ENCODE data around the gene TMIE. TPM values are rescaled to one million over a fixed set of nuclear protein-coding genes. Genes with fewer than 3 reads are reported as not detected.

The TMIE gene
- total and polyA plus RNA-seq, 2 of the 8 experiments (the other 6 are each of a cell fraction or from before 2014, with no cell fraction given), result 0.45 to 0.67 TPM

DNA sequence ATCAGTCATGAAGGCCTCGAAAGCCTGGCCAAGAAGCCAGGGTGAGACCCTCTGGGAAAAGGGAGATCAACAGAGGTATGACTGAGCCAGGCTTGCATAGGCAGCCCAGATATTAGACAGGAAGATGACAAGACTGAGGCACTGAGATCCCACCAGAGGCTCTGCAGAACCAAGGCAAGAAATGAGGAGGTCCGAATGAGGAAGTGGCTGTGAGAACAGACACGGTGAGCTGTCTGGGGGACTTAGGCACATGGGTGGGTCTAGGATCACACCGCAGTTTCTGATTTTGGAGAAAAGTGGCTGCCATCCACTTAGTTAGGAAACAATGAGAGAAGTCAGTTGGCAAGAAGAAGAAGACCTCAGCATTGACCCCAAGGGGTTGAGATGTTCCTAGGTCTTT lies 47.9 kb downstream of the TMIE start (continued):
- TF ChIP-seq KDM4A (IDR thresholded peaks at IDR 0.05; ENCODE audit: low read depth, low read length, severe bottlenecking), result no peak
- TF ChIP-seq YY1 (IDR thresholded peaks at IDR 0.05; ENCODE audit: low read depth, low read length), result no peak
- no peak for TF ChIP-seq ASH2L (IDR thresholded peaks at IDR 0.05; ENCODE audit: low read length)
- no peak for TF ChIP-seq SP2 (IDR thresholded peaks at IDR 0.05; ENCODE audit: low read length)
